T-cell (primary cell): ENCODE data around the gene TCEAL4. TPM values are rescaled to one million over a fixed set of nuclear protein-coding genes. Genes with fewer than 3 reads are reported as not detected.
"Not testable (repeated sequence)": the region's sequence is repeated elsewhere in the genome, so short reads cannot be mapped to it uniquely, and the experiment has no call there.

Experiments used
- ATAC-seq, 4 experiments: fragments of 200-7000 bp in 3 of 4; fragments of 150-1000 bp in 1 of 4; cut with Tn5 transposase; replicated peaks in 1 of 4; 1 replicate in 3 of 4; 2 replicates in 1 of 4; pipeline ENCODE4 v1.10.0; 2021; ENCODE audit warnings: moderate library complexity in 3 of 4, mild to moderate bottlenecking in 2 of 4, moderate number of reproducible peaks in 1 of 4
- CTCF ChIA-PET, 2 donors: fragments of 300-600 bp; sonication (Branson Sonifier 250); formaldehyde crosslinking; loops; one replicate each; lab custom pipeline; 2022; ENCODE audit warnings: antibody characterized with exemption in 2 of 2; lab: Charles Lee
- POLR2A ChIA-PET, 2 donors: fragments of 300-600 bp; sonication (Branson Sonifier 250); formaldehyde crosslinking; loops; one replicate each; lab custom pipeline; 2022; ENCODE audit warnings: antibody characterized with exemption in 2 of 2; lab: Charles Lee
- DNase-seq, 35 experiments: peaks; one replicate each; pipeline versions ENCODE4 v3.0.0 to v3.0.0-alpha.2; 2013 to 2023
- H3K27ac ChIP-seq: one replicate; pipeline ENCODE4 v1.5.1; 2013; ENCODE audit warnings: low read length
- H3K27me3 ChIP-seq, 2 experiments: replicated peaks in 1 of 2; 1 replicate in 1 of 2; 2 replicates in 1 of 2; pipeline versions ENCODE4 v1.6.1 to v1.7.0; 2013; ENCODE audit warnings: low read length in 1 of 2, mixed read lengths in 1 of 2; ENCODE audit not compliant: control insufficient read depth in 2 of 2, insufficient read depth in 2 of 2; ENCODE audit errors: extremely low read depth in 1 of 2
- H3K36me3 ChIP-seq, 2 donors: 1 replicate in 1 of 2; 2 replicates in 1 of 2; pipeline versions ENCODE4 v1.6.1 to v1.7.0; 2013; ENCODE audit warnings: low read length in 1 of 2; ENCODE audit not compliant: control insufficient read depth in 2 of 2, insufficient read depth in 1 of 2; ENCODE audit errors: extremely low read depth in 1 of 2
- H3K4me1 ChIP-seq, 2 experiments: 1 replicate in 1 of 2; 2 replicates in 1 of 2; pipeline versions ENCODE4 v1.6.1 to v1.7.0; 2013; ENCODE audit warnings: low read length in 2 of 2, mixed read lengths in 1 of 2; ENCODE audit not compliant: insufficient read depth in 2 of 2, control insufficient read depth in 1 of 2; ENCODE audit errors: extremely low read depth in 1 of 2
- H3K4me3 ChIP-seq, 2 donors: 1 replicate in 1 of 2; 2 replicates in 1 of 2; pipeline versions ENCODE4 v1.5.1 to v1.7.0; 2013; ENCODE audit warnings: mild to moderate bottlenecking in 2 of 2, low read length in 1 of 2, moderate library complexity in 1 of 2; ENCODE audit not compliant: control insufficient read depth in 1 of 2; ENCODE audit errors: extremely low read depth in 1 of 2
- H3K9me3 ChIP-seq: 2 replicates; pipeline ENCODE4 v1.7.0; 2013
- H3K27ac Mint-ChIP-seq, 2 donors: one replicate each; pipeline ENCODE4 v1.8.0; 2020 to 2021; ENCODE audit warnings: mild to moderate bottlenecking in 2 of 2, mixed read lengths in 2 of 2
- H3K27me3 Mint-ChIP-seq, 2 donors: one replicate each; pipeline ENCODE4 v1.8.0; 2021 to 2022; ENCODE audit warnings: mixed read lengths in 2 of 2
- H3K36me3 Mint-ChIP-seq: one replicate; pipeline ENCODE4 v1.8.0; 2021; ENCODE audit warnings: mixed read lengths
- H3K4me1 Mint-ChIP-seq, 3 donors: one replicate each; pipeline ENCODE4 v1.8.0; 2020 to 2022; ENCODE audit warnings: mixed read lengths in 3 of 3, mild to moderate bottlenecking in 1 of 3
- H3K4me3 Mint-ChIP-seq, 3 donors: one replicate each; pipeline ENCODE4 v1.8.0; 2020 to 2022; ENCODE audit warnings: mild to moderate bottlenecking in 3 of 3, mixed read lengths in 3 of 3, moderate library complexity in 3 of 3
- H3K9me3 Mint-ChIP-seq, 3 donors: one replicate each; pipeline ENCODE4 v1.8.0; 2020 to 2022; ENCODE audit warnings: mixed read lengths in 3 of 3
- WGBS: methylation state at CpG from one replicate; pipeline ENCODE4 v1.1.5; 2013; ENCODE audit warnings: missing lambda C conversion rate; ENCODE audit not compliant: insufficient coverage; 5-methylcytosine and 5-hydroxymethylcytosine counted together
- total RNA-seq, 35 experiments: library from RNA in 6 of 35; stranded (reverse) in 6 of 35; fragments of 120-200 nt in 1 of 35; gene quantifications; one replicate each; pipeline versions ENCODE4 v1.2.1 to v1.2.4 and lab custom pipeline; 2013 to 2026

TCEAL4 gene
- total RNA-seq, 5 donors from 2014 or later (not counting 1 experiment from before 2014, with no cell fraction given), result 9.4 to 12.4 (median 9.4) TPM

DNA sequence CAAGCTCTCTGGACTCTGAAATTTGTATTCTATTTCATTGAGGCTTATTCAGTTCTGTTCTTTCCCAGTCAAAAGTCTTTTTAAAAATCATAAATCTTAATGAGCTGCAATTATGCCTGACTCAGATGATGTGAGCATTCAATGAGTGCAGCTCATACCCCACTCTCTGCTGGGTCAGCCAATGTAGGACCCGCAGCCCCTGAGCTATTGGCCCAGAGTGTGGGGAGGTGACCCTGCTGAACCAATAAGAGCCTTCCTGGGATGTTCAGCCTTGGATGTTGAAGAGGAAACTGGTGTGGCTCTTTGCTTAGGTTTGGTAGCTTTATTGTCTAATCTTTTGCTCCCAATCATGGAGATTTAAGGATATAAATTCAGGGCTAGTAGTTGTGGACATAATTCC is 12.1 kb upstream of the TCEAL4 start:
- peaks cover 0 to 23% of the 10 kb centered on the region in 2 donors for H3K27me3 Mint-ChIP-seq
- ChIA-PET POLR2A (no interaction called here), CTCF (no interaction called here)
- no peaks in the 10 kb centered on the region for H3K9me3 Mint-ChIP-seq
- ATAC-seq (no peak), DNase-seq (no peak)
- no peaks in the 10 kb centered on the region for H3K9me3 ChIP-seq
- WGBS, result no CpG with 5 or more reads among the region's 1 CpG
- no peaks in the 10 kb centered on the region for H3K36me3 ChIP-seq
- H3K4me1 Mint-ChIP-seq, result no peaks in the 10 kb centered on the region
- H3K27me3 ChIP-seq, result peaks cover 0 to 2% of the 10 kb centered on the region in 2 experiments
- H3K4me1 ChIP-seq, result no peaks in the 10 kb centered on the region
- H3K4me3 Mint-ChIP-seq, result no peak overlapping the region
- no peaks in the 10 kb centered on the region for H3K36me3 Mint-ChIP-seq
- no peak overlapping the region for H3K27ac Mint-ChIP-seq
- no peak overlapping the region for H3K4me3 ChIP-seq
- no peak overlapping the region for H3K27ac ChIP-seq

GRCh38 chrX:103584596-103584995 is 719 bp upstream of the TCEAL4 start:
- ChIA-PET POLR2A (interaction anchor here in 1 of 2 donors (1.2 kb wide), 1 partner anchor 101 kb away, joined by 5 read pairs; no protein-coding TSS in a partner anchor), CTCF (no interaction called here)
- WGBS, result no CpG with 5 or more reads among the region's 3 CpGs
- Mint-ChIP-seq H3K4me1 (peaks cover 8 to 14% (median 13%) of the 10 kb centered on the region in 3 donors), H3K27me3 (peaks cover 7 to 27% of the 10 kb centered on the region in 2 donors), H3K4me3 (peak overlapping the region in 2 of 3 donors; percentile 49 to 83), H3K9me3 (no peaks in the 10 kb centered on the region), H3K27ac (no peak overlapping the region), H3K36me3 (no peaks in the 10 kb centered on the region)
- no peaks in the 10 kb centered on the region for H3K27me3 ChIP-seq
- H3K4me1 ChIP-seq, result peaks cover 0 to 8% of the 10 kb centered on the region in 2 experiments
- H3K9me3 ChIP-seq, result no peaks in the 10 kb centered on the region
- H3K27ac ChIP-seq, result no peak overlapping the region
- no peak overlapping the region for H3K4me3 ChIP-seq
- no peak for DNase-seq
- H3K36me3 ChIP-seq, result no peaks in the 10 kb centered on the region
- no peak for ATAC-seq

- ChIA-PET CTCF (no interaction called here), POLR2A (no interaction called here)
- DNase-seq (no peak), ATAC-seq (peak in 3 of 4 experiments; percentile 14 to 20 (median 16))
- H3K27ac ChIP-seq, result no peak overlapping the region
- Mint-ChIP-seq H3K36me3 (no peaks in the 10 kb centered on the region), H3K27me3 (peaks cover under 1 to 17% of the 10 kb centered on the region in 2 donors), H3K4me3 (peak overlapping the region; percentile 83 to 85 (median 85)), H3K9me3 (no peaks in the 10 kb centered on the region), H3K27ac (peak overlapping the region in 1 of 2 donors; percentile 78), H3K4me1 (peaks cover 13 to 16% (median 14%) of the 10 kb centered on the region in 3 donors)
- H3K36me3 ChIP-seq, result no peaks in the 10 kb centered on the region
- H3K4me3 ChIP-seq, result peak overlapping the region; percentile 53 to 70
- no CpG with 5 or more reads among the region's 5 CpGs for WGBS
- H3K9me3 ChIP-seq, result no peaks in the 10 kb centered on the region
- no peaks in the 10 kb centered on the region for H3K27me3 ChIP-seq
- peaks cover 0 to 8% of the 10 kb centered on the region in 2 experiments for H3K4me1 ChIP-seq
Measured at GRCh38 chrX:103586314-103586646, 965 bp downstream of the TCEAL4 start.

DNA sequence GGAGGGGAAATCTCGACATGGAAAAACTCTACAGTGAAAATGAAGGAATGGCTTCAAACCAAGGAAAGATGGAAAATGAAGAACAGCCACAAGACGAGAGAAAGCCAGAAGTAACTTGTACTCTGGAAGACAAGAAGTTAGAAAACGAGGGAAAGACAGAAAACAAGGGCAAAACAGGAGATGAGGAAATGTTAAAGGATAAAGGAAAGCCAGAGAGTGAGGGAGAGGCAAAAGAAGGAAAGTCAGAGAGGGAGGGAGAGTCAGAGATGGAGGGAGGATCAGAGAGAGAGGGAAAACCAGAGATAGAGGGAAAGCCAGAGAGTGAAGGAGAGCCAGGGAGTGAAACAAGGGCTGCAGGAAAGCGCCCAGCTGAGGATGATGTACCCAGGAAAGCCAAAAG is 1.3 kb downstream of the TCEAL4 start:
- Histone ChIP-seq H3K9me3 (no peaks in the 10 kb centered on the region), H3K4me1 (peaks cover 0 to 8% of the 10 kb centered on the region in 2 experiments), H3K36me3 (no peaks in the 10 kb centered on the region), H3K27me3 (no peaks in the 10 kb centered on the region), H3K4me3 (no peak overlapping the region), H3K27ac (no peak overlapping the region)
- peaks cover 0 to 21% of the 10 kb centered on the region in 2 donors for H3K27me3 Mint-ChIP-seq
- peaks cover 13 to 18% (median 14%) of the 10 kb centered on the region in 3 donors for H3K4me1 Mint-ChIP-seq
- no CpG with 5 or more reads among the region's 4 CpGs for WGBS
- H3K9me3 Mint-ChIP-seq, result no peaks in the 10 kb centered on the region
- CTCF ChIA-PET, result no interaction called here
- DNase-seq (no peak), ATAC-seq (no peak)
- peak overlapping the region; percentile 11 to 85 (median 83) for H3K4me3 Mint-ChIP-seq
- no peak overlapping the region for H3K27ac Mint-ChIP-seq
- POLR2A ChIA-PET, result no interaction called here
- no peaks in the 10 kb centered on the region for H3K36me3 Mint-ChIP-seq

- DNase-seq, H3K4me3 Mint-ChIP-seq, H3K36me3 Mint-ChIP-seq, ATAC-seq, H3K9me3 Mint-ChIP-seq, H3K9me3 ChIP-seq, H3K27ac Mint-ChIP-seq, POLR2A ChIA-PET, H3K27ac ChIP-seq, H3K4me3 ChIP-seq, H3K27me3 ChIP-seq, H3K4me1 Mint-ChIP-seq, H3K36me3 ChIP-seq, CTCF ChIA-PET, H3K4me1 ChIP-seq: not testable (repeated sequence)
- peaks cover 0 to 12% of the 10 kb centered on the region in 2 donors for H3K27me3 Mint-ChIP-seq
- WGBS, result no CpG with 5 or more reads among the region's 1 CpG
Measured at GRCh38 chrX:103592295-103592694, 7.0 kb downstream of the TCEAL4 start.

DNA sequence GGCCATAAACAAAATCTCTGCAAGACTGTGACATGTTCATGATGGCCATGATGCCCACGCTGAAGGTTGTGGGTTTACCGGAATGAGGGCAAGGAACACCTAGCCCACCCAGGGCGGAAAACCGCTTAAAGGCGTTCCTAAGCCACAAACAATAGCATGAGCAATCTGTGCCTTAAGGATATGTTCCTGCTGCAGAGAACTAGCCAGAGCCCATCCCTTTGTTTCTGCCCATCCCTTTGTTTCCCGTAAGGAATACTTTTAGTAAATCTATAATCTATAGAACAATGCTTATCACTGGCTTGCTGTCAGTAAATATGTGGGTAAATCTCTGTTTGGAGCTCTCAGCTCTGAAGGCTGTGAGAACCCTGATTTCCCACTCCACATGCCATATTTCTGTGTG is 9.9 kb downstream of the TCEAL4 start:
- H3K9me3 Mint-ChIP-seq, H3K4me1 ChIP-seq, H3K4me3 Mint-ChIP-seq, H3K27ac Mint-ChIP-seq, H3K4me3 ChIP-seq, DNase-seq, H3K9me3 ChIP-seq, ATAC-seq, H3K27me3 ChIP-seq, H3K36me3 Mint-ChIP-seq, H3K4me1 Mint-ChIP-seq, H3K27ac ChIP-seq, H3K36me3 ChIP-seq, POLR2A ChIA-PET, CTCF ChIA-PET: not testable (repeated sequence)
- H3K27me3 Mint-ChIP-seq, result peaks cover 0 to 12% of the 10 kb centered on the region in 2 donors
- WGBS, result no CpG with 5 or more reads among the region's 6 CpGs
